Measurements from ENCODE around the gene CTU2.

DNA sequence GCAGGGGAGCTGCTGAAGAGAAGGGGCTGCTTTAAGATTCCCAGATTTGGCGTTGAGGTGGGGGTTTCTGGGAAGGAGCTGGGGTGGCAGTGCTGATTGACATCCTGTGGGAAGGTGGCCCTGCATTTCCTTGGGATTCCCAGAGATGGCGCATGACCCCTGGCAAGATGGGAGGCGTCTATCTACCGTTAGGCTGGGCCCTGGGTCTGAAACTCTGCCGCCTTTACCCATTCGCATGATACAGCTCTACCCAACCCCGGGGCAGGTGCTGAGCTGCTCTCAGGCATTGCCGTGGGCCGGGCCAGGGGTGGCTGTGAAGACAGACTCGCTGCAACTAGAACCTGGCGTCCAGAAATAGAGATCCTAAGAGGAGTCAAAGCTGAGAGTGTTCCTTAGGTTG is 33.5 kb upstream of the CTU2 start:
- TF ChIP-seq, protein P1, sequence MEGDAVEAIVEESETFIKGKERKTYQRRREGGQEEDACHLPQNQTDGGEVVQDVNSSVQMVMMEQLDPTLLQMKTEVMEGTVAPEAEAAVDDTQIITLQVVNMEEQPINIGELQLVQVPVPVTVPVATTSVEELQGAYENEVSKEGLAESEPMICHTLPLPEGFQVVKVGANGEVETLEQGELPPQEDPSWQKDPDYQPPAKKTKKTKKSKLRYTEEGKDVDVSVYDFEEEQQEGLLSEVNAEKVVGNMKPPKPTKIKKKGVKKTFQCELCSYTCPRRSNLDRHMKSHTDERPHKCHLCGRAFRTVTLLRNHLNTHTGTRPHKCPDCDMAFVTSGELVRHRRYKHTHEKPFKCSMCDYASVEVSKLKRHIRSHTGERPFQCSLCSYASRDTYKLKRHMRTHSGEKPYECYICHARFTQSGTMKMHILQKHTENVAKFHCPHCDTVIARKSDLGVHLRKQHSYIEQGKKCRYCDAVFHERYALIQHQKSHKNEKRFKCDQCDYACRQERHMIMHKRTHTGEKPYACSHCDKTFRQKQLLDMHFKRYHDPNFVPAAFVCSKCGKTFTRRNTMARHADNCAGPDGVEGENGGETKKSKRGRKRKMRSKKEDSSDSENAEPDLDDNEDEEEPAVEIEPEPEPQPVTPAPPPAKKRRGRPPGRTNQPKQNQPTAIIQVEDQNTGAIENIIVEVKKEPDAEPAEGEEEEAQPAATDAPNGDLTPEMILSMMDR (IDR thresholded peaks at IDR 0.05): no peak
- TF ChIP-seq POLR2A (IDR thresholded peaks at IDR 0.05) (no peak), EP300 (IDR thresholded peaks at IDR 0.05) (no peak)

All from gastroesophageal sphincter (tissue), 3 donors.